ENCODE data around the gene MAP6.

The MAP6 gene

GRCh38 chr11:75652936-75653335 is 15.9 kb downstream of the MAP6 start:
- Histone ChIP-seq H3K4me3 (ENCODE audit: severe bottlenecking) (no peak overlapping the region), H3K36me3 (ENCODE audit: low read depth) (no peaks in the 10 kb centered on the region), H3K9me3 (ENCODE audit: severe bottlenecking) (no peaks in the 10 kb centered on the region), H3K4me1 (ENCODE audit: insufficient read depth, poor library complexity, severe bottlenecking) (peaks cover 20% of the 10 kb centered on the region), H3K27me3 (ENCODE audit: insufficient read depth, poor library complexity, severe bottlenecking) (no peaks in the 10 kb centered on the region), H3K27ac (ENCODE audit: poor library complexity, severe bottlenecking) (peak overlapping the region; percentile 85)
- ATAC-seq (ENCODE audit: low read depth) = no peak
- TF ChIP-seq CTCF (IDR thresholded peaks at IDR 0.05; ENCODE audit: poor library complexity, severe bottlenecking) = no peak
- no peak for DNase-seq (ENCODE audit: low spot score)

GRCh38 chr11:75651218-75651617 is 17.6 kb downstream of the MAP6 start:
- no peak for TF ChIP-seq CTCF (IDR thresholded peaks at IDR 0.05; ENCODE audit: poor library complexity, severe bottlenecking)

GRCh38 chr11:75650167-75650723 is 18.6 kb downstream of the MAP6 start:
- TF ChIP-seq CTCF (IDR thresholded peaks at IDR 0.05; ENCODE audit: poor library complexity, severe bottlenecking) = no peak
- no peak for ATAC-seq (ENCODE audit: low read depth)
- DNase-seq (ENCODE audit: low spot score) = no peak

More at GRCh38 chr11:75651218-75651617, 17.6 kb downstream of the MAP6 start:
- no peak for ATAC-seq (ENCODE audit: low read depth)
- Histone ChIP-seq H3K9me3 (ENCODE audit: severe bottlenecking) (no peaks in the 10 kb centered on the region), H3K4me1 (ENCODE audit: insufficient read depth, poor library complexity, severe bottlenecking) (peaks cover 20% of the 10 kb centered on the region), H3K36me3 (ENCODE audit: low read depth) (no peaks in the 10 kb centered on the region), H3K27me3 (ENCODE audit: insufficient read depth, poor library complexity, severe bottlenecking) (no peaks in the 10 kb centered on the region), H3K27ac (ENCODE audit: poor library complexity, severe bottlenecking) (no peak overlapping the region), H3K4me3 (ENCODE audit: severe bottlenecking) (no peak overlapping the region)
- no peak for DNase-seq (ENCODE audit: low spot score)

GRCh38 chr11:75644946-75645345 is 23.9 kb downstream of the MAP6 start:
- H3K4me1 ChIP-seq (ENCODE audit: insufficient read depth, poor library complexity, severe bottlenecking) = no peaks in the 10 kb centered on the region
- no peak overlapping the region for H3K4me3 ChIP-seq (ENCODE audit: severe bottlenecking)
- TF ChIP-seq CTCF (IDR thresholded peaks at IDR 0.05; ENCODE audit: poor library complexity, severe bottlenecking) = no peak
- no peaks in the 10 kb centered on the region for H3K36me3 ChIP-seq (ENCODE audit: low read depth)
- DNase-seq (ENCODE audit: low spot score) (no peak), ATAC-seq (ENCODE audit: low read depth) (no peak)
- no peak overlapping the region for H3K27ac ChIP-seq (ENCODE audit: poor library complexity, severe bottlenecking)
- H3K9me3 ChIP-seq (ENCODE audit: severe bottlenecking) = no peaks in the 10 kb centered on the region
- no peaks in the 10 kb centered on the region for H3K27me3 ChIP-seq (ENCODE audit: insufficient read depth, poor library complexity, severe bottlenecking)

More at GRCh38 chr11:75650167-75650723, 18.6 kb downstream of the MAP6 start:
- Histone ChIP-seq H3K27me3 (ENCODE audit: insufficient read depth, poor library complexity, severe bottlenecking) (no peaks in the 10 kb centered on the region), H3K4me3 (ENCODE audit: severe bottlenecking) (no peak overlapping the region), H3K9me3 (ENCODE audit: severe bottlenecking) (no peaks in the 10 kb centered on the region), H3K4me1 (ENCODE audit: insufficient read depth, poor library complexity, severe bottlenecking) (peaks cover 18% of the 10 kb centered on the region), H3K27ac (ENCODE audit: poor library complexity, severe bottlenecking) (no peak overlapping the region), H3K36me3 (ENCODE audit: low read depth) (no peaks in the 10 kb centered on the region)

- H3K4me3 ChIP-seq (ENCODE audit: severe bottlenecking) = no peak overlapping the region
- no peak for ATAC-seq (ENCODE audit: low read depth)
- H3K27ac ChIP-seq (ENCODE audit: poor library complexity, severe bottlenecking) = no peak overlapping the region
- H3K4me1 ChIP-seq (ENCODE audit: insufficient read depth, poor library complexity, severe bottlenecking) = no peaks in the 10 kb centered on the region
- no peaks in the 10 kb centered on the region for H3K36me3 ChIP-seq (ENCODE audit: low read depth)
- no peak for DNase-seq (ENCODE audit: low spot score)
- TF ChIP-seq CTCF (IDR thresholded peaks at IDR 0.05; ENCODE audit: poor library complexity, severe bottlenecking) = no peak
- no peaks in the 10 kb centered on the region for H3K27me3 ChIP-seq (ENCODE audit: insufficient read depth, poor library complexity, severe bottlenecking)
- H3K9me3 ChIP-seq (ENCODE audit: severe bottlenecking) = no peaks in the 10 kb centered on the region
These were observed 24.5 kb downstream of the MAP6 start for GRCh38 chr11:75644370-75644769.
